OCI-LY7 (cell line): Measurements from ENCODE around the gene INPP5F.

ENCODE experiments used
- EZH2phosphoT487 ChIP-seq: fragments of 200-600 bp; sonication (generic); IDR thresholded peaks from 2 replicates; pipeline ENCODE4 v1.6.1; 2018; ENCODE audit warnings: low read depth, borderline replicate concordance, mild to moderate bottlenecking, mixed run types, antibody characterized with exemption, low read length, moderate library complexity, mixed read lengths
- TF ChIP-seq, protein P1 (sequence below): fragments of 200-600 bp; sonication (generic); conservative IDR thresholded peaks from 2 replicates; pipeline ENCODE4 v1.5.1; 2014; ENCODE audit warnings: mild to moderate bottlenecking, antibody characterized with exemption, low read length, moderate library complexity, mixed read lengths

DNA sequence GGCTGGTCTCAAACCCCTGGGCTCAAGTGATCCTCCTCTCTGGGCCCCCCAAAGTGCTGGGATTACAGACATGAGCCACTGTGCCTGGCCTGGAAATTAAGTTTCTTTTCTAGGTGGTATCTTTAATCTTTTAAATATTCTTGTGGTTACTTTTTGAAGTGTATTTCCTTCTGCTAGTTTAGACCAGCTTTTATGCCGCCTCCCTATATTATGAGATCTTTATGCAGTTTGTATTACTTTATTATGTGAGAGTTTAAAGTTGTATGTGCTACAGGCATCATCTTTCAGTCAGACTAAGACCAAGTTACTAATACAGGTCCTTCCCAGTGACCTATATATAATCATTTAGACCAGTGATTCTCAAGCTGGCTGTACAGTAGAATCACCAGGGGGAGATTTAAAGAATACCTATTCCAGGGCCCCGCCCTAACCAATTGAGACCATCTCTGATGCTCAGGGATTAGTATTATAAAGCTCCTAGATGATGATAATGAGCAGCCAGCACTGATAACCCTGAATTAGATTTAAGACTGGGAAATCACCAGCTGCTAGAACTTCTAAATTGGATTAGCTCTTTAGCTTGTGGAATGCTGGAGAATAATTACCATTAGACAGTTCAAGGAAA lies 11.3 kb downstream of the INPP5F start:
- TF ChIP-seq, protein P1, sequence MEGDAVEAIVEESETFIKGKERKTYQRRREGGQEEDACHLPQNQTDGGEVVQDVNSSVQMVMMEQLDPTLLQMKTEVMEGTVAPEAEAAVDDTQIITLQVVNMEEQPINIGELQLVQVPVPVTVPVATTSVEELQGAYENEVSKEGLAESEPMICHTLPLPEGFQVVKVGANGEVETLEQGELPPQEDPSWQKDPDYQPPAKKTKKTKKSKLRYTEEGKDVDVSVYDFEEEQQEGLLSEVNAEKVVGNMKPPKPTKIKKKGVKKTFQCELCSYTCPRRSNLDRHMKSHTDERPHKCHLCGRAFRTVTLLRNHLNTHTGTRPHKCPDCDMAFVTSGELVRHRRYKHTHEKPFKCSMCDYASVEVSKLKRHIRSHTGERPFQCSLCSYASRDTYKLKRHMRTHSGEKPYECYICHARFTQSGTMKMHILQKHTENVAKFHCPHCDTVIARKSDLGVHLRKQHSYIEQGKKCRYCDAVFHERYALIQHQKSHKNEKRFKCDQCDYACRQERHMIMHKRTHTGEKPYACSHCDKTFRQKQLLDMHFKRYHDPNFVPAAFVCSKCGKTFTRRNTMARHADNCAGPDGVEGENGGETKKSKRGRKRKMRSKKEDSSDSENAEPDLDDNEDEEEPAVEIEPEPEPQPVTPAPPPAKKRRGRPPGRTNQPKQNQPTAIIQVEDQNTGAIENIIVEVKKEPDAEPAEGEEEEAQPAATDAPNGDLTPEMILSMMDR, result no peak
- TF ChIP-seq EZH2phosphoT487, result no peak
